Measurements from ENCODE around the gene ERGIC1. TPM values are rescaled to one million over a fixed set of nuclear protein-coding genes. Genes with fewer than 3 reads are reported as not detected.

Gene ERGIC1
- total RNA-seq, 1 experiment from 2014 or later: 77.0 TPM

DNA sequence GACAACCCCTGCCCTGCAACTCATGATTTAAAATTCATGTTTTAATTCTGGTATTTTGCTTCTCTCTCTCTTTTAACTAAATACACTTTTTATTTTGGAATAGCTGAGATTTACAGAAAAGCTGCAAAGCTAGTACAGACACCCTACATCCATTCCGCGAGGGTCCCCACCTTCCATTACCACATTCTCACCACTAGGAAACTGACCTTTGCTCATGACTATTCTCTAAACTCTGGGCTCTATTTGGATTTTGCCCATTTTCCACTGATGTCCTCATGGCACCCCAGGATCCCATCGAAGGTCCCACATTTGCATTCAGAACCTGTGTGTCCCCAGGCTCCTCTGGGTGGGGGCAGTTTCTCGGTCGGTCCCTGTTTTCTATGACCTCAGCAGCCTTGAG, 11.5 kb downstream of the ERGIC1 start:
- TF ChIP-seq, protein P1, sequence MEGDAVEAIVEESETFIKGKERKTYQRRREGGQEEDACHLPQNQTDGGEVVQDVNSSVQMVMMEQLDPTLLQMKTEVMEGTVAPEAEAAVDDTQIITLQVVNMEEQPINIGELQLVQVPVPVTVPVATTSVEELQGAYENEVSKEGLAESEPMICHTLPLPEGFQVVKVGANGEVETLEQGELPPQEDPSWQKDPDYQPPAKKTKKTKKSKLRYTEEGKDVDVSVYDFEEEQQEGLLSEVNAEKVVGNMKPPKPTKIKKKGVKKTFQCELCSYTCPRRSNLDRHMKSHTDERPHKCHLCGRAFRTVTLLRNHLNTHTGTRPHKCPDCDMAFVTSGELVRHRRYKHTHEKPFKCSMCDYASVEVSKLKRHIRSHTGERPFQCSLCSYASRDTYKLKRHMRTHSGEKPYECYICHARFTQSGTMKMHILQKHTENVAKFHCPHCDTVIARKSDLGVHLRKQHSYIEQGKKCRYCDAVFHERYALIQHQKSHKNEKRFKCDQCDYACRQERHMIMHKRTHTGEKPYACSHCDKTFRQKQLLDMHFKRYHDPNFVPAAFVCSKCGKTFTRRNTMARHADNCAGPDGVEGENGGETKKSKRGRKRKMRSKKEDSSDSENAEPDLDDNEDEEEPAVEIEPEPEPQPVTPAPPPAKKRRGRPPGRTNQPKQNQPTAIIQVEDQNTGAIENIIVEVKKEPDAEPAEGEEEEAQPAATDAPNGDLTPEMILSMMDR (conservative IDR thresholded peaks at IDR 0.05): peak; percentile 39; the same call in 2 of the 3 replicates
- no peak for DNase-seq
- Histone ChIP-seq H3K27ac (ENCODE audit: insufficient read length, low read depth, low read length) (no peak overlapping the region), H2AFZ (ENCODE audit: low read length) (no peak overlapping the region), H3K79me1 (ENCODE audit: insufficient read depth, low read depth, low read length, poor library complexity, severe bottlenecking) (no peaks in the 10 kb centered on the region), H3K14ac (ENCODE audit: insufficient read depth, low read length) (no peak overlapping the region), H2BK5ac (ENCODE audit: insufficient read length, low read length) (no peak overlapping the region), H2BK20ac (ENCODE audit: low read depth, low read length, poor library complexity, severe bottlenecking) (no peak overlapping the region), H3T11ph (ENCODE audit: low read length) (no peak overlapping the region), H2BK15ac (ENCODE audit: low read depth, low read length) (no peak overlapping the region), H3K4ac (ENCODE audit: low read depth, low read length) (no peak overlapping the region), H2BK120ac (ENCODE audit: low read depth, low read length, poor library complexity, severe bottlenecking) (no peak overlapping the region), H3K9ac (ENCODE audit: extremely low read depth, insufficient read length, low read length) (no peak overlapping the region), H2BK12ac (ENCODE audit: insufficient read length, low read depth, low read length) (no peak overlapping the region), H4K20me1 (ENCODE audit: control insufficient read depth, insufficient read depth, insufficient read length) (no peaks in the 10 kb centered on the region), H4K5ac (ENCODE audit: insufficient read length, low read depth, low read length) (no peak overlapping the region), H3K79me2 (ENCODE audit: insufficient read depth, low read length) (peaks cover 10% of the 10 kb centered on the region; the same call in 1 of the 2 replicates), H3K18ac (ENCODE audit: insufficient read length, low read depth, low read length) (no peak overlapping the region), H3K23ac (ENCODE audit: insufficient read length, low read depth, low read length) (no peak overlapping the region), H4K91ac (ENCODE audit: insufficient read length, low read depth, low read length) (no peak overlapping the region), H2AK5ac (ENCODE audit: insufficient read length, low read length) (no peak overlapping the region), H4K8ac (replicated peaks; ENCODE audit: insufficient read length, low read depth, low read length) (no peak overlapping the region), H3K23me2 (ENCODE audit: insufficient read length, low read depth, low read length, poor library complexity, severe bottlenecking) (no peaks in the 10 kb centered on the region), H3K9me3 (ENCODE audit: control insufficient read depth, low read depth, low read length) (no peaks in the 10 kb centered on the region), H3K4me2 (ENCODE audit: insufficient read depth, insufficient read length, low read length) (no peak overlapping the region), H3K4me1 (ENCODE audit: insufficient read depth, low read length) (no peaks in the 10 kb centered on the region; the same call in 1 of the 2 replicates), H3K56ac (ENCODE audit: insufficient read length, low read depth, low read length) (no peak overlapping the region), H3K27me3 (ENCODE audit: insufficient read depth, low read length) (no peaks in the 10 kb centered on the region)
- no peak overlapping the region for H3K4me3 Mint-ChIP-seq
- H3K9me3 Mint-ChIP-seq: no peaks in the 10 kb centered on the region
- no peak overlapping the region for H3K27ac Mint-ChIP-seq
- WGBS (ENCODE audit: extremely low coverage, insufficient read length, low lambda C conversion rate): no CpG with 5 or more reads among the region's 5 CpGs
- H3K36me3 Mint-ChIP-seq (ENCODE audit: insufficient read depth in 1 of 3, low read depth in 3 of 3): peaks cover 0 to 11% (median 5%) of the 10 kb centered on the region in 3 experiments
- H3K4me1 Mint-ChIP-seq: peaks cover 22 to 32% of the 10 kb centered on the region in 2 experiments
- no peaks in the 10 kb centered on the region for H3K27me3 Mint-ChIP-seq (ENCODE audit: low read depth)

Data from H9 (cell line).